PC-9 (cell line): ENCODE data around the gene POLR3C.

ENCODE experiments used
- EZH2 ChIP-seq: fragments of 200-600 bp; sonication (generic); IDR thresholded peaks from 2 replicates; pipeline ENCODE4 v1.8.0; 2017; ENCODE audit warnings: antibody characterized with exemption, low read depth
- TF ChIP-seq, protein P1 (sequence below): fragments of 200-600 bp; sonication (generic); conservative IDR thresholded peaks from 2 replicates; pipeline ENCODE4 v1.6.1; 2017; ENCODE audit warnings: mixed run types, antibody characterized with exemption, mild to moderate bottlenecking, moderate library complexity

DNA sequence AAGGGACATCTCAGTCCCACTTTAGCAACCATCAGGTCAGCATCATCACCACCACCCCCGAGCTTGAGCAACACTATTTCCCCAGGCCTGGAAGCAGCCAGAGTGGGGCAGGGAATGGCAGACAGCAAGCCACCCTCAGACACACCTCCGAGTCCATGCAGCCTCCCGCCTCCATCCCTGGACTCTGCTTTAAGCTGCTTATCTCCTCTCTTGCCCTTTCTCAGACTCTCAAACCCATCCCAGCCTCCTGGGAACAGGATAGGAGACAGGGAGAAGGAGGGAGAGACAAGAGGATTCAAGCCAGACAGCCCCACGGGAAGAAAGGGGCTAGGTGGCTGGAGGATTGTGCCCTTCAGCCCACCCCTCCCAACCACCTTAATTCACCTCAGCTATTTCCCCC, 33.2 kb downstream of the POLR3C start:
- no peak for TF ChIP-seq EZH2
- TF ChIP-seq, protein P1, sequence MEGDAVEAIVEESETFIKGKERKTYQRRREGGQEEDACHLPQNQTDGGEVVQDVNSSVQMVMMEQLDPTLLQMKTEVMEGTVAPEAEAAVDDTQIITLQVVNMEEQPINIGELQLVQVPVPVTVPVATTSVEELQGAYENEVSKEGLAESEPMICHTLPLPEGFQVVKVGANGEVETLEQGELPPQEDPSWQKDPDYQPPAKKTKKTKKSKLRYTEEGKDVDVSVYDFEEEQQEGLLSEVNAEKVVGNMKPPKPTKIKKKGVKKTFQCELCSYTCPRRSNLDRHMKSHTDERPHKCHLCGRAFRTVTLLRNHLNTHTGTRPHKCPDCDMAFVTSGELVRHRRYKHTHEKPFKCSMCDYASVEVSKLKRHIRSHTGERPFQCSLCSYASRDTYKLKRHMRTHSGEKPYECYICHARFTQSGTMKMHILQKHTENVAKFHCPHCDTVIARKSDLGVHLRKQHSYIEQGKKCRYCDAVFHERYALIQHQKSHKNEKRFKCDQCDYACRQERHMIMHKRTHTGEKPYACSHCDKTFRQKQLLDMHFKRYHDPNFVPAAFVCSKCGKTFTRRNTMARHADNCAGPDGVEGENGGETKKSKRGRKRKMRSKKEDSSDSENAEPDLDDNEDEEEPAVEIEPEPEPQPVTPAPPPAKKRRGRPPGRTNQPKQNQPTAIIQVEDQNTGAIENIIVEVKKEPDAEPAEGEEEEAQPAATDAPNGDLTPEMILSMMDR: no peak
